Keratinocyte (primary cell): ENCODE data around the gene CA12.

Experiments
- EZH2 ChIP-seq: IDR thresholded peaks from one replicate; pipeline ENCODE4 v1.6.1; 2012; ENCODE audit warnings: inconsistent platforms, mild to moderate bottlenecking, low read length, moderate library complexity
- TF ChIP-seq, protein P1 (sequence below), 3 experiments: IDR thresholded peaks in 1 of 3; conservative IDR thresholded peaks in 1 of 3; optimal IDR thresholded peaks in 1 of 3; 2 replicates in 2 of 3; 3 replicates in 1 of 3; pipeline versions ENCODE3 to v1.5.1; 2011; ENCODE audit warnings: low read length in 3 of 3, mild to moderate bottlenecking in 3 of 3, moderate library complexity in 2 of 3, control low read depth in 1 of 3, inconsistent platforms in 1 of 3; ENCODE audit not compliant: insufficient read depth in 2 of 3; ENCODE audit errors: extremely low read depth in 1 of 3

DNA sequence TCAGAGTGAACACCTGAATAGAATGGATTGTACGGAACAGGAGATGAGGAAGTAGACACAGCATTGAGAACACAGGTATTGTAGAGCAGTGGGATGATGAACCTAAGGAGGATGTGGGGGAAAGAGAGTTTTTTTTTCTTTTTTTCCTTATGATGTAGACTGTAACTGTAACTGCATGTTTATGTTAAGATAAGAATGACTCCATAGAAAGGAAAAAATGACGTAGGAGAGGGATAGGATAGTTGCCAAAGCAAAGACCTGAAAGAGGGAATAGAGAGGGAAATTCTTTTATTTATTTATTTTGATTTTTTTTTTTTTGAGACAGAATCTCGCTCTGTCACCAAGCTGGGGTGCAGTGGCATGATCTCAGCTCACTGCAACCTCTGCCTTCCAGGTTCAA is 71.0 kb downstream of the CA12 start:
- TF ChIP-seq, protein P1, sequence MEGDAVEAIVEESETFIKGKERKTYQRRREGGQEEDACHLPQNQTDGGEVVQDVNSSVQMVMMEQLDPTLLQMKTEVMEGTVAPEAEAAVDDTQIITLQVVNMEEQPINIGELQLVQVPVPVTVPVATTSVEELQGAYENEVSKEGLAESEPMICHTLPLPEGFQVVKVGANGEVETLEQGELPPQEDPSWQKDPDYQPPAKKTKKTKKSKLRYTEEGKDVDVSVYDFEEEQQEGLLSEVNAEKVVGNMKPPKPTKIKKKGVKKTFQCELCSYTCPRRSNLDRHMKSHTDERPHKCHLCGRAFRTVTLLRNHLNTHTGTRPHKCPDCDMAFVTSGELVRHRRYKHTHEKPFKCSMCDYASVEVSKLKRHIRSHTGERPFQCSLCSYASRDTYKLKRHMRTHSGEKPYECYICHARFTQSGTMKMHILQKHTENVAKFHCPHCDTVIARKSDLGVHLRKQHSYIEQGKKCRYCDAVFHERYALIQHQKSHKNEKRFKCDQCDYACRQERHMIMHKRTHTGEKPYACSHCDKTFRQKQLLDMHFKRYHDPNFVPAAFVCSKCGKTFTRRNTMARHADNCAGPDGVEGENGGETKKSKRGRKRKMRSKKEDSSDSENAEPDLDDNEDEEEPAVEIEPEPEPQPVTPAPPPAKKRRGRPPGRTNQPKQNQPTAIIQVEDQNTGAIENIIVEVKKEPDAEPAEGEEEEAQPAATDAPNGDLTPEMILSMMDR (optimal IDR thresholded peaks at IDR 0.05 in 1 of 3, IDR thresholded peaks at IDR 0.05 in 1 of 3, conservative IDR thresholded peaks at IDR 0.05 in 1 of 3; ENCODE audit: extremely low read depth in 1 of 3, insufficient read depth in 2 of 3, low read length in 3 of 3) = no peak
- TF ChIP-seq EZH2 = no peak
